Immature natural killer cell (primary cell): Measurements from ENCODE around the gene RUBCNL. TPM values are rescaled to one million over a fixed set of nuclear protein-coding genes. Genes with fewer than 3 reads are reported as not detected.

Experiments
- DNase-seq, 3 donors: peaks; one replicate each; pipeline ENCODE4 v3.0.0; 2022; ENCODE audit warnings: mixed read lengths in 1 of 3
- H3K27ac Mint-ChIP-seq, 6 donors: one replicate each; pipeline ENCODE4 v1.8.0; 2020; ENCODE audit warnings: mixed read lengths in 6 of 6, mild to moderate bottlenecking in 5 of 6, inconsistent platforms in 4 of 6, moderate library complexity in 3 of 6
- H3K27me3 Mint-ChIP-seq, 3 donors: one replicate each; pipeline ENCODE4 v1.8.0; 2020 to 2021; ENCODE audit warnings: low read depth in 3 of 3, mild to moderate bottlenecking in 3 of 3, mixed read lengths in 3 of 3, moderate library complexity in 3 of 3, inconsistent platforms in 1 of 3
- H3K36me3 Mint-ChIP-seq, 3 donors: one replicate each; pipeline ENCODE4 v1.8.0; 2020; ENCODE audit warnings: mixed read lengths in 3 of 3, inconsistent platforms in 2 of 3, mild to moderate bottlenecking in 2 of 3
- H3K4me1 Mint-ChIP-seq, 2 donors: one replicate each; pipeline ENCODE4 v1.8.0; 2020; ENCODE audit warnings: inconsistent platforms in 2 of 2, mild to moderate bottlenecking in 2 of 2, mixed read lengths in 2 of 2, moderate library complexity in 1 of 2
- H3K4me3 Mint-ChIP-seq, 5 donors: one replicate each; pipeline ENCODE4 v1.8.0; 2020; ENCODE audit warnings: mild to moderate bottlenecking in 5 of 5, mixed read lengths in 5 of 5, inconsistent platforms in 3 of 5, moderate library complexity in 3 of 5
- H3K9me3 Mint-ChIP-seq, 6 donors: one replicate each; pipeline ENCODE4 v1.8.0; 2020; ENCODE audit warnings: mild to moderate bottlenecking in 6 of 6, mixed read lengths in 6 of 6, inconsistent platforms in 4 of 6, moderate library complexity in 3 of 6
- polyA plus RNA-seq, 3 donors: library from polyadenylated mRNA; unstranded; fragments of 300-500 nt; fragmentation: Illumina TruSeq; gene quantifications; one replicate each; pipeline ENCODE4 v1.2.3, GENCODE V29; 2021

The RUBCNL gene
- polyA plus RNA-seq, 3 donors from 2014 or later, result 0.57 TPM; not detected in 2

- Mint-ChIP-seq H3K36me3 (no peaks in the 10 kb centered on the region), H3K27me3 (no peaks in the 10 kb centered on the region), H3K27ac (peak overlapping the region; percentile 80 to 96 (median 88)), H3K9me3 (no peaks in the 10 kb centered on the region), H3K4me3 (peak overlapping the region; percentile 27 to 77 (median 66)), H3K4me1 (peaks cover 17 to 24% of the 10 kb centered on the region in 2 donors)
- DNase-seq, result peak; percentile 64 to 70 (median 66)
Observed at GRCh38 chr13:46321494-46322225, 65.4 kb downstream of the RUBCNL start.

GRCh38 chr13:46320821-46321220 lies 66.2 kb downstream of the RUBCNL start:
- DNase-seq, result no peak
- Mint-ChIP-seq H3K9me3 (no peaks in the 10 kb centered on the region), H3K27me3 (no peaks in the 10 kb centered on the region), H3K4me3 (peak overlapping the region in 2 of 5 donors; percentile 66 to 77), H3K27ac (peak overlapping the region in 5 of 6 donors; percentile 53 to 96 (median 90)), H3K4me1 (peaks cover 17 to 24% of the 10 kb centered on the region in 2 donors), H3K36me3 (no peaks in the 10 kb centered on the region)

- H3K27ac Mint-ChIP-seq, result peak overlapping the region in 5 of 6 donors; percentile 53 to 96 (median 61)
- H3K4me1 Mint-ChIP-seq, result peaks cover 19 to 26% of the 10 kb centered on the region in 2 donors
- peak overlapping the region in 1 of 5 donors; percentile 9 for H3K4me3 Mint-ChIP-seq
- DNase-seq, result peak in 2 of 3 donors; percentile 12 to 15
- no peaks in the 10 kb centered on the region for H3K9me3 Mint-ChIP-seq
- H3K27me3 Mint-ChIP-seq, result peaks cover 0 to 1% (median 0%) of the 10 kb centered on the region in 3 donors
- no peaks in the 10 kb centered on the region for H3K36me3 Mint-ChIP-seq
Observed at GRCh38 chr13:46320406-46320805, 66.6 kb downstream of the RUBCNL start.

GRCh38 chr13:46318986-46319385 lies 68.1 kb downstream of the RUBCNL start:
- Mint-ChIP-seq H3K9me3 (no peaks in the 10 kb centered on the region), H3K4me3 (no peak overlapping the region), H3K27me3 (peaks cover 0 to 2% (median 0%) of the 10 kb centered on the region in 3 donors), H3K36me3 (peaks cover 0 to 2% (median 0%) of the 10 kb centered on the region in 3 donors), H3K4me1 (peaks cover 25 to 36% of the 10 kb centered on the region in 2 donors), H3K27ac (peak overlapping the region in 3 of 6 donors; percentile 13 to 42 (median 14))
- DNase-seq, result no peak

- DNase-seq, result no peak
- H3K27me3 Mint-ChIP-seq, result peaks cover 0 to 2% (median 0%) of the 10 kb centered on the region in 3 donors
- peaks cover 0 to 4% (median 0%) of the 10 kb centered on the region in 3 donors for H3K36me3 Mint-ChIP-seq
- peaks cover 41 to 51% of the 10 kb centered on the region in 2 donors for H3K4me1 Mint-ChIP-seq
- no peak overlapping the region for H3K4me3 Mint-ChIP-seq
- no peaks in the 10 kb centered on the region for H3K9me3 Mint-ChIP-seq
- peak overlapping the region in 1 of 6 donors; percentile 40 for H3K27ac Mint-ChIP-seq
Observed at GRCh38 chr13:46317120-46317519, 69.9 kb downstream of the RUBCNL start.

GRCh38 chr13:46315491-46316075 lies 71.5 kb downstream of the RUBCNL start:
- peak overlapping the region; percentile 5 to 88 (median 62) for H3K27ac Mint-ChIP-seq
- H3K9me3 Mint-ChIP-seq, result no peaks in the 10 kb centered on the region
- no peak for DNase-seq
- H3K4me1 Mint-ChIP-seq, result peaks cover 35 to 46% of the 10 kb centered on the region in 2 donors
- peaks cover 0 to 4% (median 3%) of the 10 kb centered on the region in 3 donors for H3K36me3 Mint-ChIP-seq
- no peak overlapping the region for H3K4me3 Mint-ChIP-seq
- peaks cover 0 to 2% (median 0%) of the 10 kb centered on the region in 3 donors for H3K27me3 Mint-ChIP-seq

- Mint-ChIP-seq H3K27ac (peak overlapping the region in 5 of 6 donors; percentile 5 to 98 (median 66)), H3K4me1 (peaks cover 30 to 42% of the 10 kb centered on the region in 2 donors), H3K4me3 (no peak overlapping the region), H3K36me3 (peaks cover 0 to 4% (median 3%) of the 10 kb centered on the region in 3 donors), H3K9me3 (no peaks in the 10 kb centered on the region), H3K27me3 (peaks cover 0 to 3% (median 0%) of the 10 kb centered on the region in 3 donors)
- DNase-seq, result no peak
Observed at GRCh38 chr13:46315036-46315435, 72.0 kb downstream of the RUBCNL start.

- DNase-seq, result no peak
- H3K4me3 Mint-ChIP-seq, result no peak overlapping the region
- H3K36me3 Mint-ChIP-seq, result peaks cover 0 to 4% (median 3%) of the 10 kb centered on the region in 3 donors
- H3K4me1 Mint-ChIP-seq, result peaks cover 30 to 42% of the 10 kb centered on the region in 2 donors
- peak overlapping the region in 5 of 6 donors; percentile 96 to 99 (median 99) for H3K27ac Mint-ChIP-seq
- peaks cover 0 to 3% (median 0%) of the 10 kb centered on the region in 3 donors for H3K27me3 Mint-ChIP-seq
- no peaks in the 10 kb centered on the region for H3K9me3 Mint-ChIP-seq
Observed at GRCh38 chr13:46314587-46314986, 72.5 kb downstream of the RUBCNL start.

GRCh38 chr13:46313432-46314257 lies 73.4 kb downstream of the RUBCNL start:
- H3K9me3 Mint-ChIP-seq, result no peaks in the 10 kb centered on the region
- peaks cover 0 to 4% (median 3%) of the 10 kb centered on the region in 3 donors for H3K36me3 Mint-ChIP-seq
- peaks cover 0 to 5% (median 0%) of the 10 kb centered on the region in 3 donors for H3K27me3 Mint-ChIP-seq
- peak overlapping the region; percentile 96 to 99 (median 98) for H3K27ac Mint-ChIP-seq
- peak overlapping the region; percentile 69 to 83 (median 70) for H3K4me3 Mint-ChIP-seq
- peaks cover 30 to 35% of the 10 kb centered on the region in 2 donors for H3K4me1 Mint-ChIP-seq
- DNase-seq, result peak; percentile 55 to 62 (median 61)

- peak overlapping the region in 4 of 5 donors; percentile 34 to 83 (median 75) for H3K4me3 Mint-ChIP-seq
- peak overlapping the region; percentile 96 to 99 (median 98) for H3K27ac Mint-ChIP-seq
- H3K27me3 Mint-ChIP-seq, result peaks cover 0 to 5% (median 1%) of the 10 kb centered on the region in 3 donors
- no peaks in the 10 kb centered on the region for H3K9me3 Mint-ChIP-seq
- peaks cover 30 to 35% of the 10 kb centered on the region in 2 donors for H3K4me1 Mint-ChIP-seq
- H3K36me3 Mint-ChIP-seq, result peaks cover 0 to 4% (median 3%) of the 10 kb centered on the region in 3 donors
- peak in 2 of 3 donors; percentile 2 to 5 for DNase-seq
Observed at GRCh38 chr13:46313024-46313423, 74.0 kb downstream of the RUBCNL start.

GRCh38 chr13:46311217-46311616 lies 75.8 kb downstream of the RUBCNL start:
- H3K27ac Mint-ChIP-seq, result peak overlapping the region in 2 of 6 donors; percentile 19 to 41
- peaks cover 0 to 4% (median 3%) of the 10 kb centered on the region in 3 donors for H3K36me3 Mint-ChIP-seq
- H3K4me1 Mint-ChIP-seq, result peaks cover 30 to 35% of the 10 kb centered on the region in 2 donors
- no peak overlapping the region for H3K4me3 Mint-ChIP-seq
- H3K9me3 Mint-ChIP-seq, result no peaks in the 10 kb centered on the region
- no peak for DNase-seq
- H3K27me3 Mint-ChIP-seq, result peaks cover 0 to 5% (median 1%) of the 10 kb centered on the region in 3 donors

GRCh38 chr13:46310066-46310465 lies 77.0 kb downstream of the RUBCNL start:
- peaks cover 0 to 3% (median 3%) of the 10 kb centered on the region in 3 donors for H3K27me3 Mint-ChIP-seq
- peak overlapping the region in 1 of 6 donors; percentile 6 for H3K27ac Mint-ChIP-seq
- no peak overlapping the region for H3K4me3 Mint-ChIP-seq
- H3K4me1 Mint-ChIP-seq, result peaks cover 30 to 35% of the 10 kb centered on the region in 2 donors
- H3K9me3 Mint-ChIP-seq, result no peaks in the 10 kb centered on the region
- DNase-seq, result no peak
- peaks cover 0 to 4% (median 3%) of the 10 kb centered on the region in 3 donors for H3K36me3 Mint-ChIP-seq

GRCh38 chr13:46307554-46307953 lies 79.5 kb downstream of the RUBCNL start:
- Mint-ChIP-seq H3K36me3 (peaks cover 0 to 3% (median 0%) of the 10 kb centered on the region in 3 donors), H3K27ac (peak overlapping the region in 2 of 6 donors; percentile 8 to 13), H3K4me3 (no peak overlapping the region), H3K9me3 (no peaks in the 10 kb centered on the region), H3K4me1 (peaks cover 32 to 35% of the 10 kb centered on the region in 2 donors), H3K27me3 (peaks cover 2 to 8% (median 5%) of the 10 kb centered on the region in 3 donors)
- DNase-seq, result no peak
